K562 (cell line): Measurements from ENCODE around the gene POT1. TPM values are rescaled to one million over a fixed set of nuclear protein-coding genes. Genes with fewer than 3 reads are reported as not detected.
A peak's percentile ranks its signal among the peaks of the same experiment; 100 is the strongest.

Experiments used
- CHD1 ChIP-seq: fragments of 200-600 bp; sonication (generic); IDR thresholded peaks from one replicate; pipeline ENCODE4 v1.6.1; 2012; ENCODE audit warnings: mild to moderate bottlenecking, moderate library complexity, low read length, inconsistent platforms
- CLOCK ChIP-seq: fragments of 250-450 bp; sonication (Bioruptor Pico); IDR thresholded peaks from 2 replicates; pipeline ENCODE4 v1.4.0; 2020; ENCODE audit warnings: mild to moderate bottlenecking, moderate library complexity, borderline replicate concordance
- CREB3L1 ChIP-seq: fragments of 450-650 bp; IDR thresholded peaks from 2 replicates; pipeline ENCODE4 v1.6.1; 2014; ENCODE audit warnings: low read depth, mild to moderate bottlenecking, moderate library complexity, borderline replicate concordance
- DDX20 ChIP-seq: fragments of 450-650 bp; IDR thresholded peaks from 2 replicates; pipeline ENCODE4 v1.6.1; 2016; ENCODE audit warnings: missing genetic modification characterization, low read depth, mild to moderate bottlenecking, missing compliant biosample characterization, moderate library complexity
- EWSR1 ChIP-seq: fragments of 450-650 bp; IDR thresholded peaks from 2 replicates; pipeline ENCODE4 v1.6.1; 2018; ENCODE audit warnings: borderline replicate concordance, mild to moderate bottlenecking, low read depth, moderate library complexity; ENCODE audit not compliant: partially characterized antibody
- HSF4 ChIP-seq: fragments of 250-450 bp; sonication (Bioruptor Pico); IDR thresholded peaks from 2 replicates; pipeline ENCODE4 v2.1.2; 2022; ENCODE audit warnings: mild to moderate bottlenecking, moderate library complexity, borderline replicate concordance
- KDM5B ChIP-seq: fragments of 200-600 bp; sonication (generic); IDR thresholded peaks from 2 replicates; pipeline ENCODE4 v1.6.1; 2012; ENCODE audit warnings: low read depth, mild to moderate bottlenecking, moderate library complexity, low read length, control low read depth, inconsistent platforms; ENCODE audit not compliant: insufficient replicate concordance
- KHSRP ChIP-seq: fragments of 450-650 bp; IDR thresholded peaks from 2 replicates; pipeline ENCODE4 v1.6.1; 2017
- MAFK ChIP-seq: IDR thresholded peaks from 2 replicates; pipeline ENCODE4 v1.6.1; 2011; ENCODE audit warnings: low read length, improper control_type of control experiment
- MECOM ChIP-seq: fragments of 250-450 bp; sonication (Bioruptor Pico); IDR thresholded peaks from 2 replicates; pipeline ENCODE4 v1.8.0; 2022; ENCODE audit warnings: inconsistent platforms
- MTA1 ChIP-seq: fragments of 450-650 bp; IDR thresholded peaks from 2 replicates; pipeline ENCODE4 v1.6.1; 2017; ENCODE audit warnings: borderline replicate concordance
- NFYB ChIP-seq: IDR thresholded peaks from 2 replicates; pipeline ENCODE4 v1.6.1; 2011; ENCODE audit warnings: mild to moderate bottlenecking, moderate library complexity; ENCODE audit not compliant: insufficient read length; ENCODE audit errors: extremely low read depth
- POLR2AphosphoS2 ChIP-seq: IDR thresholded peaks from 2 replicates; pipeline ENCODE4 v1.6.1; 2012; ENCODE audit warnings: low read length, improper control_type of control experiment
- RAD21 ChIP-seq, 2 experiments: fragments of 250-450 bp in 1 of 2; fragments of 450-650 bp in 1 of 2; sonication (Bioruptor Pico) in 1 of 2; formaldehyde crosslinking in 1 of 2; IDR thresholded peaks in 1 of 2; conservative IDR thresholded peaks in 1 of 2; 2 replicates each; pipeline versions ENCODE4 v1.4.0 to v1.8.0; 2020 to 2022; ENCODE audit warnings: mild to moderate bottlenecking in 2 of 2, moderate library complexity in 1 of 2
- RBM15 ChIP-seq: fragments of 200-400 bp; formaldehyde crosslinking; IDR thresholded peaks from 2 replicates; pipeline ENCODE4 v1.6.1; 2018; ENCODE audit warnings: mild to moderate bottlenecking, low read length, moderate library complexity; ENCODE audit not compliant: insufficient read depth
- RBM22 ChIP-seq: fragments of 200-400 bp; formaldehyde crosslinking; IDR thresholded peaks from 2 replicates; pipeline ENCODE4 v1.6.1; 2018; ENCODE audit warnings: low read length, low read depth; ENCODE audit not compliant: poor library complexity, severe bottlenecking
- RFX7 ChIP-seq: fragments of 250-450 bp; sonication (Bioruptor Pico); IDR thresholded peaks from 2 replicates; pipeline ENCODE4 v1.5.1; 2021; ENCODE audit warnings: mild to moderate bottlenecking
- SMARCA5 ChIP-seq: fragments of 450-650 bp; IDR thresholded peaks from 2 replicates; pipeline ENCODE4 v1.6.1; 2016
- SP1 ChIP-seq: sonication (generic); formaldehyde crosslinking; IDR thresholded peaks from 2 replicates; pipeline ENCODE4 v1.8.1; 2022; ENCODE audit warnings: mild to moderate bottlenecking, missing genetic modification reagents
- SPI1 ChIP-seq: IDR thresholded peaks from 2 replicates; pipeline ENCODE4 v1.6.1; 2011; ENCODE audit warnings: low read depth, low read length, control low read depth, borderline replicate concordance
- STAG1 ChIP-seq: sonication (generic); formaldehyde crosslinking; IDR thresholded peaks from 2 replicates; pipeline ENCODE4 v1.5.0; 2020; ENCODE audit warnings: missing genetic modification reagents, borderline replicate concordance
- ZNF512 ChIP-seq: IDR thresholded peaks from 2 replicates; pipeline ENCODE4 v1.6.1; 2016; ENCODE audit warnings: missing genetic modification characterization, missing compliant biosample characterization
- ZNF57 ChIP-seq: fragments of 450-650 bp; formaldehyde crosslinking; IDR thresholded peaks from 2 replicates; pipeline ENCODE4 v1.4.0; 2020; ENCODE audit warnings: mild to moderate bottlenecking, moderate library complexity
- ZSCAN29 ChIP-seq: fragments of 450-650 bp; IDR thresholded peaks from 2 replicates; pipeline ENCODE4 v1.6.1; 2017
- polyA plus RNA-seq, 8 experiments: library from polyadenylated mRNA; depleted of rRNA in 4 of 8; stranded (reverse) in 5 of 8; unstranded in 3 of 8; fragments of >200 nt; fragmentation: Nextera tagmentation in 2 of 8; fragmentation: Illumina TruSeq in 1 of 8; extraction: Ambion mirVana in 2 of 8; extraction: Trizol in 1 of 8; gene quantifications; 2 replicates each; pipeline versions ENCODE4 v1.2.1 to v1.2.3, GENCODE V29; 2011 to 2014; ENCODE audit warnings: inconsistent platforms in 1 of 8, missing spikeins in 1 of 8
- total RNA-seq, 7 experiments: library from RNA; depleted of rRNA in 6 of 7; stranded (reverse); fragments of >200 nt in 6 of 7; fragmentation: Illumina TruSeq in 2 of 7; extraction: Trizol in 2 of 7; gene quantifications; 2 replicates each; pipeline versions ENCODE4 v1.2.1 to v1.2.3, GENCODE V29; 2011 to 2021; ENCODE audit warnings: low replicate concordance in 1 of 7

The POT1 gene
- total and polyA plus RNA-seq, 9 of the 15 experiments (the other 6 are each of a cell fraction or from before 2014, with no cell fraction given) = 37.9 to 140 (median 63.6) TPM

- peak; percentile 84 for TF ChIP-seq CREB3L1
- peak; percentile 90 for TF ChIP-seq SP1 (CRISPR knock-in tag)
- TF ChIP-seq CLOCK (CRISPR knock-in tag) = no peak
- 0 out of 2 replicates have a peak, but pooled peaks have one; percentile 40 for TF ChIP-seq ZSCAN29
- TF ChIP-seq RAD21 (CRISPR knock-in tag; conservative IDR thresholded peaks at IDR 0.05 in 1 of 2, IDR thresholded peaks at IDR 0.05 in 1 of 2) = no peak
- TF ChIP-seq ZNF512 = no peak
- TF ChIP-seq MECOM = no peak
- peak; percentile 69; the same call in 1 of the 2 replicates for TF ChIP-seq POLR2AphosphoS2
- no peak for TF ChIP-seq DDX20 (tag)
- no peak for TF ChIP-seq RBM15
- no peak for TF ChIP-seq SMARCA5
- TF ChIP-seq MAFK = no peak
- peak; percentile 95 for TF ChIP-seq KHSRP
- no peak for TF ChIP-seq SPI1
- TF ChIP-seq CHD1 = no peak
- TF ChIP-seq STAG1 (CRISPR knock-in tag) = no peak
- peak; percentile 98 for TF ChIP-seq MTA1
- TF ChIP-seq EWSR1 = no peak
- TF ChIP-seq RBM22 = no peak
- TF ChIP-seq KDM5B = peak; percentile 55
- TF ChIP-seq ZNF57 (CRISPR knock-in tag) = no peak
- TF ChIP-seq NFYB = no peak
- TF ChIP-seq HSF4 (CRISPR knock-in tag) = no peak
- TF ChIP-seq RFX7 (CRISPR knock-in tag) = peak; percentile 59; the same call in 1 of the 2 replicates
These were observed at the start of gene POT1 (continued) for GRCh38 chr7:124929467-124930172.
